Esophagus muscularis mucosa (tissue), 4 donors: ENCODE data around the gene TXNRD2. TPM values are rescaled to one million over a fixed set of nuclear protein-coding genes. Genes with fewer than 3 reads are reported as not detected.

ENCODE experiments used
- DNase-seq: peaks from one replicate; pipeline ENCODE4 v3.0.0-alpha.2; 2017; ENCODE audit errors: extremely low spot score
- H3K27ac ChIP-seq, 4 donors: fragments of 200-600 bp; sonication (generic); replicated peaks in 1 of 4; 1 replicate in 3 of 4; 2 replicates in 1 of 4; pipeline ENCODE4 v1.5.1; 2016 to 2019; ENCODE audit warnings: mild to moderate bottlenecking in 1 of 4
- H3K27me3 ChIP-seq, 4 donors: fragments of 200-600 bp; sonication (generic); one replicate each; pipeline versions ENCODE4 v1.5.1 to v1.6.0; 2016 to 2019
- H3K36me3 ChIP-seq, 4 donors: fragments of 200-600 bp; sonication (generic); one replicate each; pipeline ENCODE4 v1.5.1; 2016 to 2019
- H3K4me1 ChIP-seq, 4 donors: fragments of 200-600 bp; sonication (generic); one replicate each; pipeline ENCODE4 v1.5.1; 2016 to 2019
- H3K4me3 ChIP-seq, 4 donors: fragments of 200-600 bp; sonication (generic); 1 replicate in 2 of 4; 2 replicates in 2 of 4; pipeline ENCODE4 v1.5.1; 2016 to 2019; ENCODE audit warnings: mild to moderate bottlenecking in 4 of 4, moderate library complexity in 1 of 4
- H3K9me3 ChIP-seq, 4 donors: fragments of 200-600 bp; sonication (generic); 1 replicate in 3 of 4; 2 replicates in 1 of 4; pipeline ENCODE4 v1.5.1; 2016 to 2019
- CTCF ChIP-seq, 3 experiments: fragments of 200-600 bp in 2 of 3; fragments of 450-650 bp in 1 of 3; sonication (generic) in 2 of 3; IDR thresholded peaks; one replicate each; pipeline ENCODE4 v1.5.1; 2017 to 2019; ENCODE audit warnings: antibody characterized with exemption in 3 of 3, mild to moderate bottlenecking in 2 of 3, moderate library complexity in 1 of 3
- EP300 ChIP-seq: sonication (generic); formaldehyde crosslinking; IDR thresholded peaks from one replicate; pipeline ENCODE4 v1.6.1; 2017; ENCODE audit warnings: antibody characterized with exemption
- POLR2A ChIP-seq: fragments of 450-650 bp; IDR thresholded peaks from one replicate; pipeline ENCODE4 v1.6.1; 2017; ENCODE audit warnings: antibody characterized with exemption, moderate library complexity, mild to moderate bottlenecking, low read depth
- POLR2AphosphoS5 ChIP-seq, 2 donors: sonication (generic); formaldehyde crosslinking; IDR thresholded peaks; one replicate each; pipeline ENCODE4 v1.6.1; 2017; ENCODE audit warnings: antibody characterized with exemption in 2 of 2
- WGBS: methylation state at CpG from one replicate; pipeline ENCODE4 v1.1.5; 2018; 5-methylcytosine and 5-hydroxymethylcytosine counted together
- intact Hi-C: fragments of 100-400 bp; cut with DNase I; formaldehyde crosslinking; loops from one replicate; pipeline ENCODE4 v1.15.1; 2023
- total RNA-seq, 4 donors: library from RNA; depleted of rRNA; stranded (reverse); fragments of >200 nt; gene quantifications; one replicate each; pipeline versions ENCODE4 v1.1.0 to v1.2.1, GENCODE V29; 2016

TXNRD2 gene
- total RNA-seq, 4 donors from 2014 or later = 12.9 to 27.2 (median 23.9) TPM

DNA sequence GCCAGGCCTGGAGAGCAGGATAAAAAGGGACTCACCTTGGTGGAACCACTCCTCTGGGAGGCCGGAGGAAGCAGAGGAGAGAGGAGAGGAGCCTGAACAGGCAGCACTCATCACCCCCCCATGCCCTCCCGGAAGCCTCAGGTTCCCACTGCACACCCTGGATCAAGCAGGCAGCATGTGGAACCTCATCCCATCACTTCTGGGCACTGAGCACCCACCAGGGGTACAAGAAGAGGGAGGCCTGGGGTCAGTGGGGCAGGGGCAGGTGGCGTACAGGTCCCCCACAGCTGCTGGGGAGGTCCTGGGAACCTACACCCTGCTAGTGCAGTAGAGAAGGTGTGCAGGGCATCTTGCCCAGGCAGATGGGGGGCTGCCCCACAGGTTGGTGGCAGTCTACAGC, 35.1 kb upstream of the TXNRD2 start:
- Histone ChIP-seq H3K9me3 (no peaks in the 10 kb centered on the region), H3K27ac (no peak overlapping the region), H3K36me3 (peaks cover 21 to 77% (median 72%) of the 10 kb centered on the region in 4 donors), H3K4me1 (peaks cover 0 to 20% (median 16%) of the 10 kb centered on the region in 4 donors), H3K4me3 (no peak overlapping the region), H3K27me3 (no peaks in the 10 kb centered on the region)
- WGBS = 89% methylated on average over 3 of the region's 3 CpGs
- no peak for DNase-seq
- TF ChIP-seq POLR2AphosphoS5 (IDR thresholded peaks at IDR 0.05) (no peak), POLR2A (no peak), CTCF (IDR thresholded peaks at IDR 0.05) (no peak), EP300 (no peak)
- intact Hi-C loops = loop anchor here (10.0 kb wide), 1 partner anchor 128 kb away; no protein-coding TSS in a partner anchor

- Histone ChIP-seq H3K36me3 (peaks cover 17 to 74% (median 72%) of the 10 kb centered on the region in 4 donors), H3K27ac (peak overlapping the region in 2 of 4 donors; percentile 25 to 51), H3K9me3 (no peaks in the 10 kb centered on the region), H3K4me1 (peaks cover 0 to 30% (median 20%) of the 10 kb centered on the region in 4 donors), H3K4me3 (no peak overlapping the region), H3K27me3 (no peaks in the 10 kb centered on the region)
- intact Hi-C loops = loop anchor here (10.0 kb wide), 1 partner anchor 129 kb away; no protein-coding TSS in a partner anchor
- WGBS = 100% methylated on average over 1 of the region's 4 CpGs
- DNase-seq = no peak
- TF ChIP-seq EP300 (no peak), CTCF (IDR thresholded peaks at IDR 0.05) (no peak), POLR2A (no peak), POLR2AphosphoS5 (IDR thresholded peaks at IDR 0.05) (no peak)
These were observed 34.1 kb upstream of the TXNRD2 start for GRCh38 chr22:19975707-19976035.

DNA sequence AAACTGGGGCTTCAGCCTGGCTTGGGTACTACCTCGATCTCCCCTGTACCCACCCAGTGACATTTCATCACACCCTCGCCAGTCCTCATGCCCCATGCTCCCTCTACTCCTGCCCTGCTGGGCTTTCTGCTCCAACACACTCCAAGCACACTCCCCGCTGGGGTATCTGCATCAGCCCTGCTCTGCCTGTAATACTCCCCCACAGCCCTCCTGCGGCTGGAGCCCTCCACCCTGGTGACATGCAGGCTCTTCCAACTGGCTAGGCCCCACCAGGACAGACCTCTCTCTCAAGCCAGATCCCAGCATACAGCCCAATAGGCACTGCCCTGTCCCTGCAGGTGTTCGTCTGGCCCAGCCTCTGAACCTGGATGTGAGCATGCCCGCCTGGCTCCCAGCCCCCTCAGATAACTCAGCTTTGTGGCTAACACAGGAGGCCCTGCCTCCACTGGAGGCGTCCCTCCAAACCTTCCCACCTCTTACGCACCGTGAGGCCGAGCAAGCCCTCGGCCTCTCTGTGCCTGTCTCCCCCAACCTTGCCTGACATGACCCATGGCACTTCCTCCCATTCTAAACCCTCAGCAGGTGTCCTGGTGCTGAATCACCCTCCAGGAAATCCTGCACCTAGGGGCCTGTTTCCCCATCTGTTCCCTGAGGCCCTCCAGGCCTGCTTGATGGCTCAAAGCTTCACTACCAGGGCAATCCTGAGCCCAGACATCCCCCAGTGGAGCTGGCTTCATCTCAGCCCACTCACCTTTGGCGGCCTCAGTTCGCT, 33.5 kb upstream of the TXNRD2 start:
- intact Hi-C loops = loop anchor here (10.0 kb wide), 1 partner anchor 130 kb away; no protein-coding TSS in a partner anchor
- TF ChIP-seq POLR2AphosphoS5 (IDR thresholded peaks at IDR 0.05) (no peak), EP300 (no peak), POLR2A (no peak)
- no peak overlapping the region for H3K4me3 ChIP-seq
- WGBS = 71% methylated on average over 7 of the region's 13 CpGs
- H3K27me3 ChIP-seq = no peaks in the 10 kb centered on the region
- H3K4me1 ChIP-seq = peaks cover 0 to 36% (median 25%) of the 10 kb centered on the region in 4 donors
- peaks cover 16 to 71% (median 69%) of the 10 kb centered on the region in 4 donors for H3K36me3 ChIP-seq
- no peaks in the 10 kb centered on the region for H3K9me3 ChIP-seq
- peak overlapping the region in 2 of 4 donors; percentile 25 to 51 for H3K27ac ChIP-seq
- DNase-seq = no peak

GRCh38 chr22:19974268-19974861, 32.7 kb upstream of the TXNRD2 start:
- Histone ChIP-seq H3K4me3 (no peak overlapping the region), H3K36me3 (peaks cover 10 to 71% (median 69%) of the 10 kb centered on the region in 4 donors), H3K4me1 (peaks cover 0 to 37% (median 25%) of the 10 kb centered on the region in 4 donors), H3K27me3 (no peaks in the 10 kb centered on the region), H3K9me3 (no peaks in the 10 kb centered on the region), H3K27ac (peak overlapping the region in 2 of 4 donors; percentile 25 to 51)
- TF ChIP-seq POLR2A (no peak), POLR2AphosphoS5 (IDR thresholded peaks at IDR 0.05) (no peak), EP300 (no peak), CTCF (IDR thresholded peaks at IDR 0.05) (no peak)
- no peak for DNase-seq
- WGBS = 60% methylated on average over 11 of the region's 11 CpGs
- intact Hi-C loops = loop anchor here (10.0 kb wide), 1 partner anchor 130 kb away; no protein-coding TSS in a partner anchor
